ENCODE measurements around the gene ZDHHC7.
A peak's percentile ranks its signal among the peaks of the same experiment; 100 is the strongest.

Gene ZDHHC7

GRCh38 chr16:84928679-84929420, 82.5 kb downstream of the ZDHHC7 start:
- Histone ChIP-seq H3K27ac (ENCODE audit: low read depth, low read length) (peak overlapping the region; percentile 36), H3K9me3 (ENCODE audit: low read length) (no peaks in the 10 kb centered on the region), H3K36me3 (ENCODE audit: insufficient read depth, low read length) (no peaks in the 10 kb centered on the region), H3K9ac (ENCODE audit: low read length) (no peak overlapping the region), H3K27me3 (ENCODE audit: control insufficient read depth in 1 of 2, insufficient read depth in 2 of 2, low read length in 2 of 2) (no peaks in the 10 kb centered on the region), H3K4me3 (ENCODE audit: low read depth in 1 of 2, low read length in 2 of 2) (no peak overlapping the region), H3K4me1 (ENCODE audit: insufficient read depth, low read length) (peaks cover 17% of the 10 kb centered on the region)

- no peaks in the 10 kb centered on the region for H3K36me3 ChIP-seq (ENCODE audit: insufficient read depth, low read length)
- H3K9ac ChIP-seq (ENCODE audit: low read length), result no peak overlapping the region
- no peaks in the 10 kb centered on the region for H3K9me3 ChIP-seq (ENCODE audit: low read length)
- H3K27me3 ChIP-seq (ENCODE audit: control insufficient read depth in 1 of 2, insufficient read depth in 2 of 2, low read length in 2 of 2), result no peaks in the 10 kb centered on the region
- H3K4me3 ChIP-seq (ENCODE audit: low read depth in 1 of 2, low read length in 2 of 2), result no peak overlapping the region
- H3K27ac ChIP-seq (ENCODE audit: low read depth, low read length), result peak overlapping the region; percentile 7
- H3K4me1 ChIP-seq (ENCODE audit: insufficient read depth, low read length), result peaks cover 20% of the 10 kb centered on the region
Measured at GRCh38 chr16:84927621-84928591, 83.4 kb downstream of the ZDHHC7 start.

GRCh38 chr16:84926462-84926861, 84.9 kb downstream of the ZDHHC7 start:
- Histone ChIP-seq H3K4me1 (ENCODE audit: insufficient read depth, low read length) (peaks cover 30% of the 10 kb centered on the region), H3K4me3 (ENCODE audit: low read depth in 1 of 2, low read length in 2 of 2) (no peak overlapping the region), H3K9ac (ENCODE audit: low read length) (no peak overlapping the region), H3K36me3 (ENCODE audit: insufficient read depth, low read length) (no peaks in the 10 kb centered on the region), H3K9me3 (ENCODE audit: low read length) (no peaks in the 10 kb centered on the region), H3K27ac (ENCODE audit: low read depth, low read length) (no peak overlapping the region), H3K27me3 (ENCODE audit: control insufficient read depth in 1 of 2, insufficient read depth in 2 of 2, low read length in 2 of 2) (no peaks in the 10 kb centered on the region)

GRCh38 chr16:84925773-84926372, 85.5 kb downstream of the ZDHHC7 start:
- H3K27me3 ChIP-seq (ENCODE audit: control insufficient read depth in 1 of 2, insufficient read depth in 2 of 2, low read length in 2 of 2), result no peaks in the 10 kb centered on the region
- no peak overlapping the region for H3K4me3 ChIP-seq (ENCODE audit: low read depth in 1 of 2, low read length in 2 of 2)
- no peaks in the 10 kb centered on the region for H3K36me3 ChIP-seq (ENCODE audit: insufficient read depth, low read length)
- peaks cover 30% of the 10 kb centered on the region for H3K4me1 ChIP-seq (ENCODE audit: insufficient read depth, low read length)
- H3K27ac ChIP-seq (ENCODE audit: low read depth, low read length), result no peak overlapping the region
- no peaks in the 10 kb centered on the region for H3K9me3 ChIP-seq (ENCODE audit: low read length)
- H3K9ac ChIP-seq (ENCODE audit: low read length), result no peak overlapping the region

GRCh38 chr16:84925092-84925772, 86.1 kb downstream of the ZDHHC7 start:
- Histone ChIP-seq H3K4me3 (ENCODE audit: low read depth in 1 of 2, low read length in 2 of 2) (no peak overlapping the region), H3K9ac (ENCODE audit: low read length) (no peak overlapping the region), H3K36me3 (ENCODE audit: insufficient read depth, low read length) (no peaks in the 10 kb centered on the region), H3K4me1 (ENCODE audit: insufficient read depth, low read length) (peaks cover 27% of the 10 kb centered on the region), H3K27me3 (ENCODE audit: control insufficient read depth in 1 of 2, insufficient read depth in 2 of 2, low read length in 2 of 2) (no peaks in the 10 kb centered on the region), H3K27ac (ENCODE audit: low read depth, low read length) (no peak overlapping the region), H3K9me3 (ENCODE audit: low read length) (no peaks in the 10 kb centered on the region)

GRCh38 chr16:84924331-84925091, 86.8 kb downstream of the ZDHHC7 start:
- Histone ChIP-seq H3K27me3 (ENCODE audit: control insufficient read depth in 1 of 2, insufficient read depth in 2 of 2, low read length in 2 of 2) (no peaks in the 10 kb centered on the region), H3K27ac (ENCODE audit: low read depth, low read length) (no peak overlapping the region), H3K4me3 (ENCODE audit: low read depth in 1 of 2, low read length in 2 of 2) (no peak overlapping the region), H3K9ac (ENCODE audit: low read length) (no peak overlapping the region), H3K36me3 (ENCODE audit: insufficient read depth, low read length) (no peaks in the 10 kb centered on the region), H3K9me3 (ENCODE audit: low read length) (no peaks in the 10 kb centered on the region), H3K4me1 (ENCODE audit: insufficient read depth, low read length) (peaks cover 25% of the 10 kb centered on the region)
